CD1c-positive myeloid dendritic cell (primary cell): ENCODE data around the gene IFNLR1.
"Not testable (repeated sequence)": the region's sequence is repeated elsewhere in the genome, so short reads cannot be mapped to it uniquely, and the experiment has no call there.

Experiments used
- DNase-seq: peaks from one replicate; pipeline ENCODE4 v3.0.0-alpha.2; 2016; ENCODE audit errors: extremely low spot score

Gene IFNLR1

GRCh38 chr1:24186993-24187790, at the start of gene IFNLR1:
Gene IFNLR1 (minus strand): TSS chr1:24187289. CDS start chr1:24187248, 41 bp downstream.
- no peak for DNase-seq

DNA sequence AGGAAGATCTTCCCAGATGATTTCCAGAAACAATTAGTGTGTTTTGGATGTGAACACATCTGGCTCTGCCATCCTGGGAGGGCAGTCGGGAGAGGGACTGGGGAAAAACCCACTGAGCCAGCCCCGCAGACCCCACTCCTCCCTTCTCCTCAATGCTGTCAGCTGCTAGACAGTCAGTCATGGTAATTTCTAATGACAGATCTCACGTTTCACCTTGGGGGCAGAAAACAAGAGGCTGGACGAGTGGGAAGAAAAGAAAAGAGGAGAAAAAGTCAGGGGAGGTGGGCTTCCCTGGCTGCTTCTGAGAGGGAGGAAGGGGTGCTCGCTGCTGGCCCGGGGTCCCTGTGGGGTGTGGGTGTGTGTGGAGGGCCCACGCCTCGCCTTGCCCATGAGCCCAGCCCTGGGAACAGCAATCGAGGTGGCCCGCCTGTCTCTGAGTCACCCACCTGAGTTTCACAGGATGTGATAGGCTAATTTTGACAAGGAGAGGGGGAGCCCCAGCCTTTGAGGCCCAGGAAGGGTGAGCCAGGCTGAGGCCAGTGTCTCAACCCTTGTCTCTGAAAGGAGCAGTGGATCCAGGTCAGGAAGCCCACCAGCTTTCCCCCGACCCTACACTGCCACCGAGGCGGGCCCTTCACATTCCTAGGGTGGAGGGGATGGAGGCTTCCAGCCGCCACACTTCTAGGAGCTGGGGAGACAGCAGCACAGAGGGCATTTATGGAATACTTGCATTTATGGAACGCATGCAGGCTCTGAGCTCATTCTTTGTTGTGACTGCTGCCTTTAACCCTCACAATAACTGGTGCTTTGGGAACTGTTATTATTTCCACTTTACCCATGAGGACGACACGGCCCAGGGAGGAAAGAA, 49.1 kb upstream of the IFNLR1 start:
- no peak for DNase-seq

DNA sequence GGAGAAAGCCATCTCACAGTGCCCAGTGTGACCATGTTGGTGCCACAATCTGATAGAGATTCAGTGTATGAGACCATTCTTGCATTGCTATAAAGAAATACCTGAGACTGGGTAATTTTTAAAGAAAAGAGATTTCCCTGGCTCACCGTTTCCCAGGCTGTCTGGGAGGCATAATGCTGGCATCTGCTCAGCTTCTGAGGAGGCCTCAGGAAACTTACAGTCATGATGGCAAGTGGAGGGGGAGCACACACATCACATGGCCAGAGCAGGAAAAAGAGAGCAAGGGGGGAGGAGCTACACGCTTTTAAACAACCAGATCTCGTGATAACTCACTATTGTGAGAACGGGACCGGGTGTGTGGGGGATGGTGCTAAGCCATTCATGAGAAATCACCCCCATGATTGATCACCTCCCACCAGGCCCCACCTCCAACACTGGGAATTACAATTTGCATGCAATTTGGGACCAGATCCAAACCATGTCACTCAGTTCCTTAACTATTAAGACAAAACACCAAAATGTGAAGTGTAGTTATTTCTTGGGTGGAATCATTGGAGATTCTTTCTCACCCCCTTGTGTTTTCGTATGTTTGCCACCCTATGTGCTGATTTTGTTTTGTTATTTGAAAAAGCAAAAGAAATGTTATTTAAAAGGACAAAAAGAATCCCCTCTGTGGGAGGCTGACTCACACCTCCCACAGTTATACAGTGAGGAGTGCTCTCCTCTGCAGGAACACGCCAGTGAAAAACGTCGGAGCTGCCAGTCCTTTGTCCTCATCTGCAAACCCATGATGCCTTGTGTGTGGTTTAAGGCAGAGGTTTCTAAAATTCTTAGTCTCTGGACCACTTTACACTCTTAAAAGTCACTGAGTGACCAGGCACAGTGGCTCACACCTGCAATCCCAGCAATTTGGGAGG, 46.9 kb upstream of the IFNLR1 start:
- DNase-seq: no peak

DNA sequence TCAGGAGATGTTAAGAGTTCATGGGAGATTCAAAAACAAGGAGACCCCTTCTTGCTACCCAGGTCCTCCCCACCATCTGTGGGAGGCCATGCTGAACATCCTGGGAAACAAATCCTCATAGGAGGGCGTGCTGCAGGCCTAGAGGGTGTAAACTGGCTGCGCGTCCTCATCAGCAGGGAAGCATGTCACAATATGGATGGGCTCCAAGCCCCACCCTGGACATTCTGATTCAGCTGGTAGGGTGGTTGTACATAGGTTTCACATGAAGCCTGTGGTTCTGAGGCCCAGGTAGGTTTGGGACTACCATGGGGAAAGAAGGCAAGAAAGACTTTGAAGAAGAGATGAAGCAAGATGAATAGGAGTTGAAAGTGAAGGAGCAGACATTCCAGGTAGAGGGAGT, 44.6 kb upstream of the IFNLR1 start:
- no peak for DNase-seq

DNA sequence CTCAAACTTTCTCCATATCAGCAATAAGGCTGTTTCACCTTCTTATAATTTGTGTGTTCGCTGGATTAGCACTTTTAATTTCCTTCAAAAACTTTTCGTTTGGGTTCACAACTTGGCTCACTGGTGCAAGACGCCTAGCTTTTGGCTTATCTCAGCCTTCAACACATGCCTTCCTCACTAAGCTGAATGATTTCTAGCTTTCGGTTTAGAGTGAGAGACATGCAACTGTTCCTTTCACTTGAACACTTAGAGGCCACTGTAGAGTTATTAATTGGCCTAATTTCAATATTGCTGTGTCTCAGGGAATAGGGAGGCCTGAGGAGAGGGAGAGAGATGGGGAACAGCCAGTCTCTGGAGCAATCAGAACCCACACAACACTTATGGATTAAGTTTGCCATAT, 41.2 kb upstream of the IFNLR1 start:
- no peak for DNase-seq

GRCh38 chr1:24226749-24227148, 39.7 kb upstream of the IFNLR1 start:
- DNase-seq: no peak

- DNase-seq: no peak
Observed at GRCh38 chr1:24224761-24225160, 37.7 kb upstream of the IFNLR1 start.

DNA sequence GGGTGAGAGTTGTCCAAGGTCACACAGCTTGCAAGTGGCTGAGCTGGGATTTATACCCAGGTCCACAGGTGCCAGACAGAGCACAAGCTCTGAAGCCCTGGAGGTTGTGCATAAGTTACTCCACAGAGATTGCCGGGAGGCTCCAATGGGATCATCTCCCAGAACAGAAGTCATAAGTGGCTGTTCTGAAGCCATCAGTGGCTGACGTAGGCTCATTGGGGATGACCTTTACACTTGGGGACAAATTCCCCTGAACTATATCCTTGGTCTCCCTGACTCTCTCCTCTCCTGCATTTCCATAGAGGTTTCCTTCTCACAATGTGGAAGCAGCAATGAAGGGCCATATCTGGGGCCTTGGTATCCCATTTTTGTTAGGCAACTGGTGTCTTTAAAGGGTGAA, 37.0 kb upstream of the IFNLR1 start:
- no peak for DNase-seq

- no peak for DNase-seq
Observed at GRCh38 chr1:24222793-24223192, 35.7 kb upstream of the IFNLR1 start.

DNA sequence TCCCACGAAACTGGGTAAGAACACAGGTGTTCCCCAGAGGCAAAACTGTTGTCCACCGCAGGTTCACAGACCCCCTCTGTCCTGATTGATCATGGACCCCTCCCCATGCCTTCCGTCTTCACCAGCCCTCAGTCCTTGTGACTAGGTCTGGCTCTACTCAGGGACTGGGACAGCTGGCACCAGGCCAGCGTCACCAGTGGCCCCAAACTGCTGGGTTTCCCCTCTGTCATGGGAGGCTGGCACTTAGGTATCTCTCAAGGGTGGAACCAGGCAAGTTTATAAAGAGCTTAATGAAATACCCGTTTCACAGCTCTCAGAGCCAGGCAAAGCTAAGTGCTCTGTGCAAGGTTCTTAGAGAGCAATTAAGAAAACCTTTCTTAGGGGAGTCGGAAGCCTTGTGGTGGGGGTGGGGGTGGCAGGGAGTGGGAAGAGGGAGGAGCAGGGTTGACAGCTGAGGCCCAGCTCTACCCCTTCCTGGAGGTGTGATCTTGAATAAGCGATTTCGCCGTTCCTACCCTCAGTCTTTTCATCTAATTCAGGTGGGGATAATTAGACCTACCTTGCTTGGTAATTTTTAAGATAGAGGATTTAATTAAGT, 35.0 kb upstream of the IFNLR1 start:
- DNase-seq: no peak

DNA sequence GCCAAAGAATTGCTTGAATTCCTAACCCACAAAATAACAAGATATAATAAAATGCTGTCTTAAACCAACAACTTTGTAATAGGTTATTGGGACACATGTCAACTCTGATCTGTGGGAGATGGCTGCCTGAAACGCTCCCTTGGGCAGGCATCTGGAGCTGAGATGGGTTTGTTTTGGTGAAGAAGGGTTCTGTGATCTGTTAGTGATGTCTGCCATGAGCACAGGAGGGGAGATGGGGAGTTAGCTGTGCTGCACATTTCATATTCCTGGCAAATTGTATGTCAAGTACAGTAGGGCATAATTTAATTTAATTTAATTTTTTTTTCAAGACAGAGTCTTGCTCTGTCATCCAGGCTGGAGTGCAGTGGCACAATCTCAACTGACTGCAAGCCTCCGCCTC, 34.2 kb upstream of the IFNLR1 start:
- no peak for DNase-seq

GRCh38 chr1:24216276-24217074, 29.4 kb upstream of the IFNLR1 start:
- DNase-seq: no peak

- no peak for DNase-seq
Observed at GRCh38 chr1:24215226-24215814, 28.2 kb upstream of the IFNLR1 start.

GRCh38 chr1:24212376-24212775, 25.3 kb upstream of the IFNLR1 start:
- DNase-seq: no peak

DNA sequence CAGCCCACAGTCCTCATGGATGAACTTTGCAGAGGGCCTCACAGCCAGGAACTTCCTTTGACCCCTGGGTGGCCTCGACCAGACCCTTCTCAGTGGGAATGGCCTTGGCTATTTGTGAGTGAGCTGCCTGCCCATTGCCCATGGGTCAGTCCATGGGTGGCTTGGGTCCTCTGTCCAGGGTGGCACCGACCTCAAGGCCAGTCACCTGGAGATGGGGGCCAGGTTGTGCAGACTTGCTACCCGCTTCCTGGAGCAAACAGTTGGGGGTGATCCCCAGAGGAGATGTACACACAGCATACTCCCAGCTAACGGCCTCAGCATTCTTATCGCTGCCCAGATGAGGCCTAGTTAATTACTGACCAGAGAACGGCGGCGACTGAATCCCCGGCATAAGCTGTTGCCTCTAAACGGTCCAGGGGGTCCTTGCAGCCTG, 23.1 kb upstream of the IFNLR1 start:
- DNase-seq: no peak

DNA sequence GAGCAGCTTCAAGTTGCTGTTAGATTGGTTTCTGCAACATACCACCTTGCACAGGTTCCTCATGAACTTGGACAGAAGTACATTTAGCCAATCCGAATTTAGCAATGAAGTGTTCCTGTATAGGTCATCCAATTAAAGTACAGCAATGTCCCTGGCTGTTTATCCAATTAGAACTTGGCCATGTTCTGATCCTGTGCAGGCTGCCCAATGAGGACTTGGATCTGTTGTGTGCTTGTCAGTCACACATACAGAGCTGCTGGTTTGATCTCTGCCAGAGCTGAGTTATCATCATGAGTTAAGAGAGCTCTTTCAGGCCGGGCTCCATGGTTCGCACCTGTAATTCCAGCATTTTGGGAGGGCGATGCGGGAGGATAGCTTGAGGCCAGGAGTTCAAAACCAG, 22.0 kb upstream of the IFNLR1 start:
- no peak for DNase-seq

GRCh38 chr1:24207709-24208108, 20.6 kb upstream of the IFNLR1 start:
- DNase-seq: no peak

DNA sequence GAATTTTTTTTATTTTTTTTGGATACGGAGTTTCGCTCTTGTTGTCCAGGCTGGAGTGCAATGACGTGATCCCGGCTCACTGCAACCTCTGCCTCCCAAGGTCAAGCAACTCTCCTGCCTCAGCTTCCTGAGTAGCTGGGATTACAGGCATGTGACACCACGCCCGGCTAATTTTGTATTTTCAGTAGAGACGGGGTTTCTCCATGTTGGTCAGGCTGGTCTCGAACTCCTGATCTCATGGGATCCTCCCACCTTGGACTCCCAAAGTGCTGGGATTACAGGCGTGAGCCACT, 20.3 kb upstream of the IFNLR1 start:
- not testable (repeated sequence) for DNase-seq

DNA sequence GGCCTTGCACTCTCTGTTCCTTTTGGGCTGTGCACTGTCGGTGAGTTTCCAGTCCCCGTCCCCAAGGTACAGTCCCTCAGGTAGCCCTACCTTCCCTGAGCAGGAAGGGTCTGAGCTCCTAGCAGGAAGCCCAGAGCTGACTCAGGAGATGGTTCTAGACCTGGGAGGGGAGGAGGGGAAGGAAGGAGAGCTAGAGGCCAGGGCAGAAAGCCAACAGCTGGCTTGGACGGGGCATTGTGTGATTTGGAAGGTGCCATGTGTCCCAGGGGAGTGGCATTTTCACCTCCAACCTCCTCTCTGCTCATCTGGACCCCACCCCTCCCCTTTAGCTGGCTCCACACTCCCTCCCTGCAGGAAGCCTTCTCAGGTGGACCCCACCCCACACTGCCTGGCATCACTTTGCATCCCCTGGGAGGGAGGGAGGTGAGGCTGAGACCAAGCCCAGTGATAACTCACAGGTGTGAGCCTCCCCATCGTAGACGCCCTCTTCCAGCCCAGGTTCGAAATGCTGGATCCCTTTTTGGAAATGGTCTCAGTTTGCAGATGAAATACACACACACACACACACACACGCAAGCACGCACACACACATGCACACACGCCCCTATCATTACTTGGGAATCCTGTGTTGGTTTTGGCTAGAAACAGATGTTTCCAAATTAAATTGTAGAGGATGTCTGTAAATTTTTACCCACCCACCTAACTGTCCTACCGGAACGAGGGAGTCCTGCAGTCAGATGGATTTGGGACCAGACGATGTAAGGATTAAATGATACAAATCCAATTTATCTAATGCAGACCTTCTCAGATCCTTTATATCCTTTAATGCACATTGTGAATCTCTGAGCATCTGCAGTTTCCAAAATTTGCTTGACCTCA, 19.7 kb upstream of the IFNLR1 start:
- DNase-seq: no peak

- no peak for DNase-seq
Observed at GRCh38 chr1:24206083-24206464, 19.0 kb upstream of the IFNLR1 start.
